ENCODE results near the gene DIS3L2. TPM values are rescaled to one million over a fixed set of nuclear protein-coding genes. Genes with fewer than 3 reads are reported as not detected.
A peak's percentile ranks its signal among the peaks of the same experiment; 100 is the strongest.

The DIS3L2 gene
- total and polyA plus RNA-seq, 2 of the 4 experiments (the other 2 are of a cell fraction): 14.7 to 19.2 TPM

DNA sequence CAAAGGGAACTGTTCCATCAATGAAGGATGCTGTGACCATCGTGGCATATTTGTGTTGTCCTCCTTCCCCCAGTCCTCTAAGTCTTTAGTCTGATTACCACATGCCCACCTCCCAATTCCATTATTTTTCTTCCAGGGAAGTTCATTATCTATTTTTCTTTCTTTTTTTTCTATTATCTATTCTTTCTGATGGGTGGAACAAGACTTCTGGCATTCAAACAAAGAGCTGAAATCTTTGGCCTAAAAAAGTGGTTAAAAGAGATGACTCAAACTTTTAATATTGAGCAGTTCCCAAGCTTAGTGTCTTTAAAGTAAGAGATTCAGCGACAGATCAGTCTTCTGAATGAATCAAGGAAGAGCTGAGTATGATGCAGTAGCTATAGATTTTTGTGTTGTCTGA is 66.6 kb downstream of the DIS3L2 start:
- WGBS, 2 experiments (ENCODE audit: extremely low coverage in 2 of 2, insufficient read length in 1 of 2): no CpG with 5 or more reads among the region's 2 CpGs
- ATAC-seq (ENCODE audit: low read depth): no peak
- no peak overlapping the region for H4K91ac ChIP-seq (ENCODE audit: insufficient read depth, low read depth, low read length)
- H2AK5ac ChIP-seq (ENCODE audit: low read depth, low read length): no peak overlapping the region
- H3K18ac ChIP-seq (ENCODE audit: low read depth, low read length): no peak overlapping the region
- H3K79me1 ChIP-seq (ENCODE audit: low read depth in 1 of 2, low read length in 2 of 2): peaks cover 0 to 4% of the 10 kb centered on the region in 2 experiments; a peak in 1 of 4 replicates
- H4K20me1 ChIP-seq (ENCODE audit: insufficient read depth, low read length): no peaks in the 10 kb centered on the region
- TF ChIP-seq RFX5 (IDR thresholded peaks at IDR 0.05; ENCODE audit: low read depth, low read length) (no peak), CHD1 (IDR thresholded peaks at IDR 0.05; ENCODE audit: low read depth, low read length) (no peak), RCOR1 (IDR thresholded peaks at IDR 0.05; ENCODE audit: insufficient replicate concordance, low read length) (no peak), NFE2L2 (IDR thresholded peaks at IDR 0.05; ENCODE audit: low read depth, low read length) (no peak), MXI1 (IDR thresholded peaks at IDR 0.05; ENCODE audit: borderline replicate concordance, low read depth, low read length) (no peak), ELK1 (IDR thresholded peaks at IDR 0.05; ENCODE audit: borderline replicate concordance, low read depth, low read length) (no peak), RAD21 (IDR thresholded peaks at IDR 0.05; ENCODE audit: low read length) (no peak), MAZ (IDR thresholded peaks at IDR 0.05; ENCODE audit: borderline replicate concordance, low read depth, low read length) (no peak), CEBPB (IDR thresholded peaks at IDR 0.05; ENCODE audit: low read depth, low read length) (no peak), SMC3 (IDR thresholded peaks at IDR 0.05; ENCODE audit: low read depth, low read length) (no peak), USF2 (IDR thresholded peaks at IDR 0.05; ENCODE audit: low read depth, low read length) (no peak)
- H2AK9ac ChIP-seq (replicated peaks; ENCODE audit: low read depth, low read length, poor library complexity): no peak overlapping the region
- no peak overlapping the region for H2BK5ac ChIP-seq (ENCODE audit: low read depth, low read length, poor library complexity, severe bottlenecking)
- H4K8ac ChIP-seq (ENCODE audit: low read depth in 2 of 2, low read length in 2 of 2): no peak overlapping the region
- H3K4ac ChIP-seq (ENCODE audit: low read depth, low read length): no peak overlapping the region
- no peak overlapping the region for H2AFZ ChIP-seq (replicated peaks; ENCODE audit: low read length, poor library complexity)
- no peaks in the 10 kb centered on the region for H3K9me3 ChIP-seq (ENCODE audit: control insufficient read depth, insufficient read depth, low read length)
- POLR2A ChIA-PET (ENCODE audit: unreplicated experiment): no interaction called here
- no peak overlapping the region for H3K4me3 ChIP-seq (ENCODE audit: insufficient read depth, low read depth, low read length)
- no peak overlapping the region for H2BK15ac ChIP-seq (ENCODE audit: low read depth, low read length)
- dilution Hi-C loops (cut with HindIII; ENCODE audit: low sequenced_read_pairs, unreplicated experiment) (no loop called here), intact Hi-C loops (cut with micrococcal nuclease) (no loop called here), in situ Hi-C loops (cut with MboI; ENCODE audit: low sequenced_read_pairs) (no loop called here)
- H3K56ac ChIP-seq (ENCODE audit: extremely low read depth, insufficient read depth, low read length): no peak overlapping the region
- no peak overlapping the region for H3K14ac ChIP-seq (replicated peaks; ENCODE audit: low read depth, low read length)
- peak; percentile 6 for DNase-seq
- H3K36me3 ChIP-seq (ENCODE audit: control insufficient read depth, insufficient read depth, low read length): peaks cover 8% of the 10 kb centered on the region
- no TSS peak for BruUV-seq (replicated peaks)
- no peak overlapping the region for H3K27ac ChIP-seq (ENCODE audit: insufficient read depth, low read length)
- no peaks in the 10 kb centered on the region for H3K9me1 ChIP-seq (ENCODE audit: insufficient read depth, low read length)
- no peaks in the 10 kb centered on the region for H3K27me3 ChIP-seq (ENCODE audit: control insufficient read depth, insufficient read depth, low read length)
- no peak overlapping the region for H4K5ac ChIP-seq (ENCODE audit: low read depth, low read length)
- H3K4me1 ChIP-seq (ENCODE audit: control insufficient read depth, insufficient read depth, low read length): no peaks in the 10 kb centered on the region
- H2BK120ac ChIP-seq (ENCODE audit: low read depth, low read length): no peak overlapping the region
- no peak overlapping the region for H2BK20ac ChIP-seq (ENCODE audit: low read depth, low read length)
- H3K9ac ChIP-seq (ENCODE audit: low read depth, low read length): no peak overlapping the region
- CTCF ChIA-PET: interaction anchor here (1.1 kb wide), 1 partner anchor 11 kb away, joined by 3 read pairs; no protein-coding TSS in a partner anchor
- H3K23ac ChIP-seq (ENCODE audit: low read depth, low read length): no peak overlapping the region
- H3K4me2 ChIP-seq (ENCODE audit: low read depth, low read length): no peak overlapping the region
